Prostate gland (tissue), 2 donors: ENCODE measurements around the gene ATP6V0E2.

Source experiments
- CTCF ChIP-seq, 4 experiments: fragments of 200-600 bp in 2 of 4; fragments of 450-650 bp in 2 of 4; sonication (generic) in 2 of 4; IDR thresholded peaks; 1 replicate in 3 of 4; 2 replicates in 1 of 4; pipeline ENCODE4 v1.5.1; 2016 to 2019; ENCODE audit warnings: antibody characterized with exemption in 4 of 4, mild to moderate bottlenecking in 2 of 4, moderate library complexity in 2 of 4
- POLR2AphosphoS5 ChIP-seq: sonication (generic); formaldehyde crosslinking; IDR thresholded peaks from one replicate; pipeline ENCODE4 v1.6.1; 2017; ENCODE audit warnings: antibody characterized with exemption

- TF ChIP-seq CTCF (IDR thresholded peaks at IDR 0.05) = no peak
- no peak for TF ChIP-seq POLR2AphosphoS5
Observed at GRCh38 chr7:149830997-149831740, 42.6 kb upstream of the ATP6V0E2 start.
